Gastroesophageal sphincter (tissue), 4 donors: ENCODE data around the gene DOLK. TPM values are rescaled to one million over a fixed set of nuclear protein-coding genes. Genes with fewer than 3 reads are reported as not detected.
A peak's percentile ranks its signal among the peaks of the same experiment; 100 is the strongest.

ENCODE experiments used
- ATAC-seq: fragments of 150-250 bp; one replicate; pipeline ENCODE4 v1.9.1; 2016; ENCODE audit warnings: mild to moderate bottlenecking, moderate library complexity
- H3K27ac ChIP-seq, 4 donors: fragments of 200-600 bp; sonication (generic) in 3 of 4; 1 replicate in 3 of 4; 2 replicates in 1 of 4; pipeline ENCODE4 v1.5.1; 2016 to 2019
- H3K27me3 ChIP-seq: fragments of 200-600 bp; sonication (generic); one replicate; pipeline ENCODE4 v1.5.1; 2019
- H3K36me3 ChIP-seq, 2 donors: fragments of 200-600 bp; sonication (generic); one replicate each; pipeline ENCODE4 v1.5.1; 2019; ENCODE audit warnings: control low read depth in 1 of 2
- H3K4me1 ChIP-seq, 3 donors: fragments of 200-600 bp; sonication (generic); 1 replicate in 2 of 3; 2 replicates in 1 of 3; pipeline ENCODE4 v1.5.1; 2016 to 2019; ENCODE audit warnings: control low read depth in 2 of 3
- H3K4me3 ChIP-seq, 2 donors: fragments of 200-600 bp; sonication (generic); one replicate each; pipeline ENCODE4 v1.5.1; 2019; ENCODE audit warnings: mild to moderate bottlenecking in 1 of 2, moderate library complexity in 1 of 2
- H3K9me3 ChIP-seq, 3 donors: fragments of 200-600 bp; sonication (generic); one replicate each; pipeline ENCODE4 v1.5.1; 2017 to 2019; ENCODE audit warnings: control low read depth in 2 of 3
- CTCF ChIP-seq, 4 experiments: fragments of 200-600 bp in 2 of 4; fragments of 450-650 bp in 2 of 4; sonication (generic) in 1 of 4; IDR thresholded peaks; one replicate each; pipeline ENCODE4 v1.5.1; 2017 to 2019; ENCODE audit warnings: antibody characterized with exemption in 4 of 4, mild to moderate bottlenecking in 2 of 4, moderate library complexity in 2 of 4
- EP300 ChIP-seq: sonication (generic); formaldehyde crosslinking; IDR thresholded peaks from one replicate; pipeline ENCODE4 v1.6.1; 2017; ENCODE audit warnings: antibody characterized with exemption, mild to moderate bottlenecking
- POLR2A ChIP-seq, 2 donors: fragments of 450-650 bp; IDR thresholded peaks; one replicate each; pipeline ENCODE4 v1.6.1; 2017; ENCODE audit warnings: antibody characterized with exemption in 2 of 2, mild to moderate bottlenecking in 2 of 2, moderate library complexity in 1 of 2
- POLR2AphosphoS5 ChIP-seq: sonication (generic); formaldehyde crosslinking; IDR thresholded peaks from one replicate; pipeline ENCODE4 v1.6.1; 2017; ENCODE audit warnings: antibody characterized with exemption
- WGBS, 2 donors: methylation state at CpG; one replicate each; pipeline ENCODE4 v1.1.5; 2018; ENCODE audit warnings: low coverage in 1 of 2; 5-methylcytosine and 5-hydroxymethylcytosine counted together
- total RNA-seq, 4 donors: library from RNA; depleted of rRNA; stranded (reverse); fragments of >200 nt; gene quantifications; one replicate each; pipeline ENCODE4 v1.1.0, GENCODE V29; 2016

DOLK gene
- total RNA-seq, 4 donors from 2014 or later, result 9.8 to 17.1 (median 13.0) TPM

GRCh38 chr9:128908372-128908771 is 39.0 kb downstream of the DOLK start:
- WGBS, 2 donors, result 92% methylated on average over 7 of the region's 24 CpGs; no CpG with 5 or more reads in 1 of the 2 donors
- H3K36me3 ChIP-seq, result peaks cover 0 to 45% of the 10 kb centered on the region in 2 donors
- H3K27ac ChIP-seq, result no peak overlapping the region
- H3K4me1 ChIP-seq, result peaks cover 0 to 51% (median 31%) of the 10 kb centered on the region in 3 donors
- no peaks in the 10 kb centered on the region for H3K27me3 ChIP-seq
- no peak for TF ChIP-seq EP300
- no peak for TF ChIP-seq CTCF (IDR thresholded peaks at IDR 0.05)
- TF ChIP-seq POLR2AphosphoS5, result no peak
- no peak for TF ChIP-seq POLR2A (IDR thresholded peaks at IDR 0.05)
- no peak overlapping the region for H3K4me3 ChIP-seq
- no peaks in the 10 kb centered on the region for H3K9me3 ChIP-seq
- ATAC-seq, result no peak

GRCh38 chr9:128906741-128907140 is 40.7 kb downstream of the DOLK start:
- peaks cover 0 to 51% (median 16%) of the 10 kb centered on the region in 3 donors for H3K4me1 ChIP-seq
- no peaks in the 10 kb centered on the region for H3K27me3 ChIP-seq
- ATAC-seq, result no peak
- no peak overlapping the region for H3K4me3 ChIP-seq
- no peak overlapping the region for H3K27ac ChIP-seq
- H3K36me3 ChIP-seq, result peaks cover 0 to 48% of the 10 kb centered on the region in 2 donors
- 15% methylated on average over 2 of the region's 2 CpGs; no CpG with 5 or more reads in 1 of the 2 donors for WGBS, 2 donors
- no peaks in the 10 kb centered on the region for H3K9me3 ChIP-seq
- no peak for TF ChIP-seq CTCF (IDR thresholded peaks at IDR 0.05)
- TF ChIP-seq POLR2AphosphoS5, result no peak
- TF ChIP-seq EP300, result no peak
- no peak for TF ChIP-seq POLR2A (IDR thresholded peaks at IDR 0.05)

GRCh38 chr9:128905964-128906363 is 41.4 kb downstream of the DOLK start:
- Histone ChIP-seq H3K4me1 (peaks cover 0 to 46% (median 8%) of the 10 kb centered on the region in 3 donors), H3K36me3 (peaks cover 0 to 54% of the 10 kb centered on the region in 2 donors), H3K27ac (peak overlapping the region in 3 of 4 donors; percentile 8 to 31 (median 14)), H3K27me3 (no peaks in the 10 kb centered on the region), H3K4me3 (no peak overlapping the region), H3K9me3 (no peaks in the 10 kb centered on the region)
- TF ChIP-seq POLR2A (IDR thresholded peaks at IDR 0.05) (no peak), CTCF (IDR thresholded peaks at IDR 0.05) (no peak)
- 81 to 100% methylated on average over 1 to 6 of the region's 7 CpGs for whole genome bisulfite sequencing, 2 donors
- no peak for ATAC-seq

- H3K4me3 ChIP-seq, result no peak overlapping the region
- no peaks in the 10 kb centered on the region for H3K9me3 ChIP-seq
- TF ChIP-seq EP300, result no peak
- no peak for TF ChIP-seq CTCF (IDR thresholded peaks at IDR 0.05)
- ATAC-seq, result no peak
- H3K36me3 ChIP-seq, result peaks cover 0 to 47% of the 10 kb centered on the region in 2 donors
- H3K27ac ChIP-seq, result peak overlapping the region in 2 of 4 donors; percentile 32 to 59
- H3K27me3 ChIP-seq, result no peaks in the 10 kb centered on the region
- peaks cover 0 to 39% (median 5%) of the 10 kb centered on the region in 3 donors for H3K4me1 ChIP-seq
- WGBS, 2 donors, result 88 to 96% methylated on average over 5 to 8 of the region's 10 CpGs
These were observed 43.4 kb downstream of the DOLK start for GRCh38 chr9:128903871-128904620.

- TF ChIP-seq CTCF (IDR thresholded peaks at IDR 0.05), result no peak
- ATAC-seq, result no peak
- Histone ChIP-seq H3K27me3 (no peaks in the 10 kb centered on the region), H3K9me3 (no peaks in the 10 kb centered on the region), H3K4me3 (no peak overlapping the region), H3K4me1 (peaks cover 0 to 48% (median 5%) of the 10 kb centered on the region in 3 donors), H3K27ac (peak overlapping the region in 3 of 4 donors; percentile 59 to 68 (median 66)), H3K36me3 (peaks cover 0 to 47% of the 10 kb centered on the region in 2 donors)
- WGBS, 2 donors, result 100% methylated on average over 1 of the region's 2 CpGs; no CpG with 5 or more reads in 1 of the 2 donors
These were observed 44.3 kb downstream of the DOLK start for GRCh38 chr9:128903079-128903461.
